HG02610 (cell line): ENCODE measurements around the gene PTPRT.

ENCODE experiments used
- ATAC-seq: cut with Tn5 transposase; IDR thresholded peaks from one replicate; pipeline ENCODE4 v1.9.1; 2021; ENCODE audit warnings: mild to moderate bottlenecking, moderate library complexity; ENCODE audit not compliant: unreplicated experiment

PTPRT gene

GRCh38 chr20:42095221-42095620 is 1094.5 kb downstream of the PTPRT start:
- no peak for ATAC-seq

GRCh38 chr20:42093542-42094440 is 1095.9 kb downstream of the PTPRT start:
- no peak for ATAC-seq

GRCh38 chr20:42093041-42093440 is 1096.7 kb downstream of the PTPRT start:
- ATAC-seq: no peak

GRCh38 chr20:42085366-42085765 is 1104.3 kb downstream of the PTPRT start:
- ATAC-seq: no peak

- no peak for ATAC-seq
These were observed 1106.4 kb downstream of the PTPRT start for GRCh38 chr20:42083280-42083679.

- no peak for ATAC-seq
These were observed 1107.1 kb downstream of the PTPRT start for GRCh38 chr20:42082611-42083010.

- ATAC-seq: no peak
These were observed 1108.8 kb downstream of the PTPRT start for GRCh38 chr20:42080956-42081355.

- no peak for ATAC-seq
These were observed 1114.8 kb downstream of the PTPRT start for GRCh38 chr20:42074944-42075343.

- no peak for ATAC-seq
These were observed 1122.1 kb downstream of the PTPRT start for GRCh38 chr20:42067596-42067995.

GRCh38 chr20:42067174-42067573 is 1122.5 kb downstream of the PTPRT start:
- no peak for ATAC-seq

- no peak for ATAC-seq
These were observed 1126.6 kb downstream of the PTPRT start for GRCh38 chr20:42063141-42063540.

GRCh38 chr20:42053350-42053749 is 1136.4 kb downstream of the PTPRT start:
- ATAC-seq: no peak

GRCh38 chr20:42051921-42052320 is 1137.8 kb downstream of the PTPRT start:
- no peak for ATAC-seq

GRCh38 chr20:42046371-42047085 is 1143.2 kb downstream of the PTPRT start:
- no peak for ATAC-seq

- no peak for ATAC-seq
These were observed 1145.8 kb downstream of the PTPRT start for GRCh38 chr20:42043921-42044320.

GRCh38 chr20:42041000-42041565 is 1148.6 kb downstream of the PTPRT start:
- no peak for ATAC-seq

GRCh38 chr20:42027746-42028268 is 1161.9 kb downstream of the PTPRT start:
- ATAC-seq: no peak

GRCh38 chr20:42026599-42026998 is 1163.1 kb downstream of the PTPRT start:
- ATAC-seq: no peak

GRCh38 chr20:42024653-42025052 is 1165.1 kb downstream of the PTPRT start:
- ATAC-seq: no peak
